WTC11 (cell line): ENCODE results near the gene IL17RC. TPM values are rescaled to one million over a fixed set of nuclear protein-coding genes. Genes with fewer than 3 reads are reported as not detected.

ENCODE experiments used
- ATAC-seq: fragments of 200-7000 bp; cut with Tn5 transposase; 2 replicates; pipeline ENCODE4 v1.10.0; 2021; ENCODE audit warnings: mild to moderate bottlenecking, moderate library complexity
- CTCF ChIA-PET: fragments of 300-600 bp; sonication (Branson Sonifier 250); formaldehyde crosslinking; loops from one replicate; lab custom pipeline; 2021; ENCODE audit warnings: antibody characterized with exemption; lab: Charles Lee
- POLR2A ChIA-PET: fragments of 350-600 bp; sonication (Branson Sonifier 250); formaldehyde crosslinking; loops from one replicate; lab custom pipeline; 2021; ENCODE audit warnings: antibody characterized with exemption; lab: Charles Lee
- DNase-seq: peaks from one replicate; pipeline ENCODE4 v3.0.0; 2021; ENCODE audit warnings: low spot score
- H3K27ac Mint-ChIP-seq: 2 replicates; pipeline ENCODE4 v1.8.0; 2021; ENCODE audit warnings: mixed read lengths
- H3K27me3 Mint-ChIP-seq: 2 replicates; pipeline ENCODE4 v1.8.0; 2021; ENCODE audit warnings: low read depth, mild to moderate bottlenecking, moderate library complexity, mixed read lengths
- H3K36me3 Mint-ChIP-seq: 2 replicates; pipeline ENCODE4 v1.8.0; 2021; ENCODE audit warnings: mixed read lengths
- H3K4me1 Mint-ChIP-seq: 2 replicates; pipeline ENCODE4 v1.8.0; 2022; ENCODE audit warnings: mixed read lengths
- H3K4me3 Mint-ChIP-seq: 2 replicates; pipeline ENCODE4 v1.8.0; 2021; ENCODE audit warnings: mild to moderate bottlenecking, moderate library complexity, mixed read lengths
- H3K9me3 Mint-ChIP-seq: 2 replicates; pipeline ENCODE4 v1.8.0; 2021; ENCODE audit warnings: mixed read lengths
- FOXJ3 ChIP-seq: sonication (generic); formaldehyde crosslinking; IDR thresholded peaks from 2 replicates; pipeline ENCODE4 v1.9.0; 2021; ENCODE audit warnings: missing genetic modification reagents, mild to moderate bottlenecking, borderline replicate concordance
- HMGA2 ChIP-seq: fragments of 250-450 bp; sonication (Bioruptor Pico); IDR thresholded peaks from 2 replicates; pipeline ENCODE4 v1.4.0; 2021; ENCODE audit warnings: mild to moderate bottlenecking, moderate library complexity
- NR3C1 ChIP-seq: sonication (generic); formaldehyde crosslinking; conservative IDR thresholded peaks from 2 replicates; pipeline ENCODE4 v1.8.1; 2023; ENCODE audit warnings: low read depth, mild to moderate bottlenecking, missing genetic modification reagents
- PRRX2 ChIP-seq: fragments of 250-450 bp; sonication (Bioruptor Pico); IDR thresholded peaks from 2 replicates; pipeline ENCODE4 v1.8.0; 2021; ENCODE audit warnings: mild to moderate bottlenecking
- TEAD4 ChIP-seq: sonication (generic); formaldehyde crosslinking; IDR thresholded peaks from 2 replicates; pipeline ENCODE4 v1.8.0; 2022; ENCODE audit warnings: mild to moderate bottlenecking, missing genetic modification reagents
- ZBTB21 ChIP-seq: sonication (generic); formaldehyde crosslinking; IDR thresholded peaks from 2 replicates; pipeline ENCODE4 v1.8.1; 2023; ENCODE audit warnings: mild to moderate bottlenecking, missing genetic modification reagents, borderline replicate concordance
- total RNA-seq: library from RNA; stranded (reverse); gene quantifications from 3 replicates; pipeline ENCODE4 v1.2.3, GENCODE V29; 2021
- TF ChIP-seq, protein P1 (sequence below): fragments of 250-450 bp; sonication (Bioruptor Pico); IDR thresholded peaks from 2 replicates; pipeline ENCODE4 v1.9.0; 2021; ENCODE audit warnings: mild to moderate bottlenecking, borderline replicate concordance
- TF ChIP-seq, protein P2 (sequence below): fragments of 250-450 bp; sonication (Bioruptor Pico); IDR thresholded peaks from 2 replicates; pipeline ENCODE4 v1.9.0; 2021; ENCODE audit warnings: moderate library complexity, mild to moderate bottlenecking, inconsistent platforms, borderline replicate concordance
- TF ChIP-seq, protein P3 (sequence below): sonication (generic); formaldehyde crosslinking; IDR thresholded peaks from 2 replicates; pipeline ENCODE4 v1.8.1; 2022; ENCODE audit warnings: low read depth, mild to moderate bottlenecking, moderate library complexity, missing genetic modification reagents, borderline replicate concordance
- TF ChIP-seq, protein P4 (sequence below): sonication (generic); formaldehyde crosslinking; IDR thresholded peaks from 2 replicates; pipeline ENCODE4 v1.8.1; 2022; ENCODE audit warnings: low read depth, missing genetic modification reagents, borderline replicate concordance

Gene IL17RC
- total RNA-seq, 1 experiment from 2014 or later, result 10.1 TPM

DNA sequence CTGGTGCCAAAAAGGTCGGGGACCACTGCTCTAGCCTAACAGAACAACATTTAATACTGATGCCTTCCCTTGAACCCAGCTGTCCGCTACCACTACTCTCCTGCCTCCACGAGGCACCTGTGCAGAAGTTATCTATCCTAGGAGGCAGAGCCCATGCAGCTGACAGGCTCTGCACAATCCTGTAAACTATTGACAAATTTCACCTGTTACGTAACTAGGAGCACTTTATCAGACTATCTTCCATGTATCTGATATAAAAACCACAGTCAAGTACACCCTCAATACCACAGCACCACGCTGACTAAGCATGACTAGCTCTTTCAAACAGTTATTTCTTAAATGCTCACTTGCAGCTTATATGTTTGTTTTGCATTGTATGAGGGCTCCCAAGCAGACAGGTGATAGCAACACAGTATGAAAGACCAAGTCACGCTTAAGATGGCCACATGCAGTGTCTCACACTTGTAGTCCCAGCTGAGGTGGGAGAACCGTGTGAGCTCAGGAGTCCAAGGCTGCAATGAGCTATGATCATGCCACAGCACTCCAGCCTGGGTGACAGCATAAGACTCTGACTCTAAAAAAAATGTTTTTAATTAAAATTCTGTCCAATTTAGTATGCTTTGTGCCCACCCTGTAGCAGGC, 4.5 kb upstream of the IL17RC start:
- no peak overlapping the region for H3K27ac Mint-ChIP-seq

DNA sequence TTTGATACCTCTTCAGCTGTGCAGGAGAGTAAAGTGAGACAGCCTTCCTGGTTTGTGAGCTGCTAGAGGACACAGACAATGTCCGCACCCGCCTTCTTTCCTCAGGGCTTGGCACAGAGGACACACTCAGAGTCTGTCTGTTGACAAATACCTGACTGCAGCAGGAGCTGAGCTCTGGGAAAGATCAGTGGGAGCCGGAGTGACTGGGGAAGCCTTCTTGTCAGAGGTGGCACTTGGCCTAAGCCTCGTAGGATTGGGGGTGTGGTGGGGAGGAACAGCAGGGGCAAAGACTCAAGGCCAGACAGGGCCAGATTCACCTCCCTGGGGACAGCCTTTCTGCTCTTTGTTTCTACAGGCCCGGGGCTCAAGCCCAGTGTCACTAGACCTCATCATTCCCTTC, 3.3 kb upstream of the IL17RC start:
- no peaks in the 10 kb centered on the region for H3K9me3 Mint-ChIP-seq
- H3K27ac Mint-ChIP-seq, result no peak overlapping the region
- peaks cover 3% of the 10 kb centered on the region; the same call in 1 of the 2 replicates for H3K27me3 Mint-ChIP-seq
- no peaks in the 10 kb centered on the region for H3K36me3 Mint-ChIP-seq
- ATAC-seq, result no peak
- H3K4me3 Mint-ChIP-seq, result no peak overlapping the region
- ChIA-PET POLR2A (interaction anchor here (1.2 to 3.0 kb wide), 2 partner anchors 12 to 20 kb away, joined by 3 to 16 read pairs; partner anchors contain the start of gene CRELD1), CTCF (interaction anchor here (0.9 to 1.3 kb wide), 3 partner anchors 18 to 33 kb away, joined by 3 to 7 read pairs (median 3); no protein-coding TSS in a partner anchor)
- peaks cover 18% of the 10 kb centered on the region for H3K4me1 Mint-ChIP-seq
- TF ChIP-seq PRRX2 (CRISPR knock-in tag), result no peak
- TF ChIP-seq ZBTB21 (CRISPR knock-in tag), result no peak
- no peak for TF ChIP-seq TEAD4
- DNase-seq, result no peak

More for the DNA sequence above, 4.5 kb upstream of the IL17RC start:
- DNase-seq (no peak), ATAC-seq (no peak)
- POLR2A ChIA-PET, result no interaction called here
- Mint-ChIP-seq H3K27me3 (peaks cover 3% of the 10 kb centered on the region; the same call in 1 of the 2 replicates), H3K4me3 (no peak overlapping the region), H3K4me1 (peaks cover 18% of the 10 kb centered on the region), H3K9me3 (no peaks in the 10 kb centered on the region), H3K36me3 (no peaks in the 10 kb centered on the region)
- TF ChIP-seq, protein P1, sequence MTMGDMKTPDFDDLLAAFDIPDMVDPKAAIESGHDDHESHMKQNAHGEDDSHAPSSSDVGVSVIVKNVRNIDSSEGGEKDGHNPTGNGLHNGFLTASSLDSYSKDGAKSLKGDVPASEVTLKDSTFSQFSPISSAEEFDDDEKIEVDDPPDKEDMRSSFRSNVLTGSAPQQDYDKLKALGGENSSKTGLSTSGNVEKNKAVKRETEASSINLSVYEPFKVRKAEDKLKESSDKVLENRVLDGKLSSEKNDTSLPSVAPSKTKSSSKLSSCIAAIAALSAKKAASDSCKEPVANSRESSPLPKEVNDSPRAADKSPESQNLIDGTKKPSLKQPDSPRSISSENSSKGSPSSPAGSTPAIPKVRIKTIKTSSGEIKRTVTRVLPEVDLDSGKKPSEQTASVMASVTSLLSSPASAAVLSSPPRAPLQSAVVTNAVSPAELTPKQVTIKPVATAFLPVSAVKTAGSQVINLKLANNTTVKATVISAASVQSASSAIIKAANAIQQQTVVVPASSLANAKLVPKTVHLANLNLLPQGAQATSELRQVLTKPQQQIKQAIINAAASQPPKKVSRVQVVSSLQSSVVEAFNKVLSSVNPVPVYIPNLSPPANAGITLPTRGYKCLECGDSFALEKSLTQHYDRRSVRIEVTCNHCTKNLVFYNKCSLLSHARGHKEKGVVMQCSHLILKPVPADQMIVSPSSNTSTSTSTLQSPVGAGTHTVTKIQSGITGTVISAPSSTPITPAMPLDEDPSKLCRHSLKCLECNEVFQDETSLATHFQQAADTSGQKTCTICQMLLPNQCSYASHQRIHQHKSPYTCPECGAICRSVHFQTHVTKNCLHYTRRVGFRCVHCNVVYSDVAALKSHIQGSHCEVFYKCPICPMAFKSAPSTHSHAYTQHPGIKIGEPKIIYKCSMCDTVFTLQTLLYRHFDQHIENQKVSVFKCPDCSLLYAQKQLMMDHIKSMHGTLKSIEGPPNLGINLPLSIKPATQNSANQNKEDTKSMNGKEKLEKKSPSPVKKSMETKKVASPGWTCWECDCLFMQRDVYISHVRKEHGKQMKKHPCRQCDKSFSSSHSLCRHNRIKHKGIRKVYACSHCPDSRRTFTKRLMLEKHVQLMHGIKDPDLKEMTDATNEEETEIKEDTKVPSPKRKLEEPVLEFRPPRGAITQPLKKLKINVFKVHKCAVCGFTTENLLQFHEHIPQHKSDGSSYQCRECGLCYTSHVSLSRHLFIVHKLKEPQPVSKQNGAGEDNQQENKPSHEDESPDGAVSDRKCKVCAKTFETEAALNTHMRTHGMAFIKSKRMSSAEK (CRISPR knock-in tag), result no peak
- TF ChIP-seq, protein P2, sequence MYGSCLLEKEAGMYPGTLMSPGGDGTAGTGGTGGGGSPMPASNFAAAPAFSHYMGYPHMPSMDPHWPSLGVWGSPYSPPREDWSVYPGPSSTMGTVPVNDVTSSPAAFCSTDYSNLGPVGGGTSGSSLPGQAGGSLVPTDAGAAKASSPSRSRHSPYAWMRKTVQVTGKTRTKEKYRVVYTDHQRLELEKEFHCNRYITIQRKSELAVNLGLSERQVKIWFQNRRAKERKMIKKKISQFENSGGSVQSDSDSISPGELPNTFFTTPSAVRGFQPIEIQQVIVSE (CRISPR knock-in tag), result no peak
- TF ChIP-seq NR3C1, result no peak
- CTCF ChIA-PET, result interaction anchor here (1.0 to 2.3 kb wide), 2 partner anchors 20 to 34 kb away, joined by 3 to 7 read pairs; no protein-coding TSS in a partner anchor

DNA sequence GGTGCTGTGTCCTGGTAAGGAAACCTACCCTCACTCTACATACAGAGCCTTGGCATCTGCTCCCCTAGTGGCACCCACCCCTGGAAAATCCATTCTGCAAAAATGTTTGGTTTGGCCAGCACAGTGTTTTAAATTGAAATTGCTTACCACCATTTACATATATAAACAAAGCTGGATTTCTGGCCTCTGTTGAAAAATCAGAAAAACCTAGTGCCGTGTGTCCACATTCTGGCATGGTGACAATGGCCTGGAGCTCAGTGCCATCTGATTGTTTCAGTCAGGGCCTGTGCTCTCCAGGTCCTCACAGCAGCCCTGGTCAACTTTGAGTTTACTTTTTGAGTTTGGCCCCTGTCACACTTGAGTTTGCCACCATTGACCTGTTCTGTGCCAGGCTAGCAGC, 2.9 kb upstream of the IL17RC start:
- H3K4me3 Mint-ChIP-seq, result no peak overlapping the region
- CTCF ChIA-PET, result interaction anchor here (0.9 to 1.3 kb wide), 2 partner anchors 17 to 32 kb away, joined by 3 to 7 read pairs; no protein-coding TSS in a partner anchor

More for the DNA sequence above, 2.9 kb upstream of the IL17RC start:
- TF ChIP-seq, protein P3, sequence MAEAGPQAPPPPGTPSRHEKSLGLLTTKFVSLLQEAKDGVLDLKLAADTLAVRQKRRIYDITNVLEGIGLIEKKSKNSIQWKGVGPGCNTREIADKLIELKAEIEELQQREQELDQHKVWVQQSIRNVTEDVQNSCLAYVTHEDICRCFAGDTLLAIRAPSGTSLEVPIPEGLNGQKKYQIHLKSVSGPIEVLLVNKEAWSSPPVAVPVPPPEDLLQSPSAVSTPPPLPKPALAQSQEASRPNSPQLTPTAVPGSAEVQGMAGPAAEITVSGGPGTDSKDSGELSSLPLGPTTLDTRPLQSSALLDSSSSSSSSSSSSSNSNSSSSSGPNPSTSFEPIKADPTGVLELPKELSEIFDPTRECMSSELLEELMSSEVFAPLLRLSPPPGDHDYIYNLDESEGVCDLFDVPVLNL (CRISPR knock-in tag), result no peak
- no peak for TF ChIP-seq HMGA2 (CRISPR knock-in tag)
- TF ChIP-seq FOXJ3 (CRISPR knock-in tag), result no peak
- TF ChIP-seq, protein P4, sequence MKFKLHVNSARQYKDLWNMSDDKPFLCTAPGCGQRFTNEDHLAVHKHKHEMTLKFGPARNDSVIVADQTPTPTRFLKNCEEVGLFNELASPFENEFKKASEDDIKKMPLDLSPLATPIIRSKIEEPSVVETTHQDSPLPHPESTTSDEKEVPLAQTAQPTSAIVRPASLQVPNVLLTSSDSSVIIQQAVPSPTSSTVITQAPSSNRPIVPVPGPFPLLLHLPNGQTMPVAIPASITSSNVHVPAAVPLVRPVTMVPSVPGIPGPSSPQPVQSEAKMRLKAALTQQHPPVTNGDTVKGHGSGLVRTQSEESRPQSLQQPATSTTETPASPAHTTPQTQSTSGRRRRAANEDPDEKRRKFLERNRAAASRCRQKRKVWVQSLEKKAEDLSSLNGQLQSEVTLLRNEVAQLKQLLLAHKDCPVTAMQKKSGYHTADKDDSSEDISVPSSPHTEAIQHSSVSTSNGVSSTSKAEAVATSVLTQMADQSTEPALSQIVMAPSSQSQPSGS, result no peak
- TF ChIP-seq, all 79 proteins: peak for 0
- Mint-ChIP-seq H3K27me3 (peaks cover 3% of the 10 kb centered on the region; the same call in 1 of the 2 replicates), H3K4me1 (peaks cover 18% of the 10 kb centered on the region), H3K9me3 (no peaks in the 10 kb centered on the region), H3K36me3 (no peaks in the 10 kb centered on the region), H3K27ac (no peak overlapping the region)
- no peak for ATAC-seq
- no peak for DNase-seq
- POLR2A ChIA-PET, result interaction anchor here (1.2 to 3.0 kb wide), 2 partner anchors 12 to 19 kb away, joined by 3 to 16 read pairs; partner anchors contain the start of gene CRELD1
